Measurements from ENCODE around the gene ACTL6B. TPM values are rescaled to one million over a fixed set of nuclear protein-coding genes. Genes with fewer than 3 reads are reported as not detected.

Gene ACTL6B
- total and polyA plus RNA-seq, 8 donors: 0.23 to 7.7 (median 0.62) TPM

GRCh38 chr7:100612730-100613390, 43.4 kb downstream of the ACTL6B start:
- FAIRE-seq (no peak), DNase-seq (peak in 3 of 6 donors; percentile 46 to 82 (median 47)), ATAC-seq (peak in 3 of 4 donors; percentile 2 to 4 (median 2))
- no peaks in the 10 kb centered on the region for H3K36me3 ChIP-seq
- peak overlapping the region; percentile 70 to 80 (median 74) for H3K4me3 ChIP-seq
- TF ChIP-seq CTCF (IDR thresholded peaks at IDR 0.05): no peak
- intact Hi-C loops (cut with DNase I): no loop called here
- peak overlapping the region in 3 of 4 donors; percentile 91 to 97 (median 94) for H3K27ac ChIP-seq
- peaks cover 0 to 5% (median 0%) of the 10 kb centered on the region in 3 donors for H3K4me1 ChIP-seq
- no peaks in the 10 kb centered on the region for H3K27me3 ChIP-seq
- 2 to 3% methylated on average over 29 of the region's 29 CpGs for WGBS, 2 donors
- no peaks in the 10 kb centered on the region for H3K9me3 ChIP-seq

- intact Hi-C loops (cut with DNase I): no loop called here
- peak; percentile 98 to 99 (median 99) for DNase-seq
- H3K4me1 ChIP-seq: peaks cover 0 to 5% (median 0%) of the 10 kb centered on the region in 3 donors
- FAIRE-seq: peak; percentile 98
- no peaks in the 10 kb centered on the region for H3K36me3 ChIP-seq
- 0 to 1% methylated on average over 55 to 61 of the region's 61 CpGs for WGBS, 2 donors
- H3K27me3 ChIP-seq: no peaks in the 10 kb centered on the region
- TF ChIP-seq CTCF (IDR thresholded peaks at IDR 0.05): no peak
- no peaks in the 10 kb centered on the region for H3K9me3 ChIP-seq
- H3K27ac ChIP-seq: peak within 1 kb of the TSS; percentile 91 to 99 (median 96)
- ATAC-seq: peak; percentile 95 to 98 (median 96)
- peak within 1 kb of the TSS; percentile 70 to 80 (median 74) for H3K4me3 ChIP-seq
Observed at GRCh38 chr7:100611983-100612729, 44.1 kb downstream of the ACTL6B start, which contains the start of gene MOSPD3. Gene MOSPD3 (plus strand): TSS chr7:100612540. CDS start chr7:100612792, 252 bp downstream.

- H3K27ac ChIP-seq: no peak overlapping the region
- H3K36me3 ChIP-seq: no peaks in the 10 kb centered on the region
- TF ChIP-seq CTCF (IDR thresholded peaks at IDR 0.05): no peak
- peaks cover 0 to 5% (median 0%) of the 10 kb centered on the region in 3 donors for H3K4me1 ChIP-seq
- no peaks in the 10 kb centered on the region for H3K9me3 ChIP-seq
- 80 to 95% methylated on average over 5 of the region's 5 CpGs for WGBS, 2 donors
- H3K27me3 ChIP-seq: no peaks in the 10 kb centered on the region
- no peak for DNase-seq
- no peak for FAIRE-seq
- H3K4me3 ChIP-seq: no peak overlapping the region
- intact Hi-C loops (cut with DNase I): no loop called here
- no peak for ATAC-seq
Observed at GRCh38 chr7:100609958-100610357, 46.3 kb downstream of the ACTL6B start.

GRCh38 chr7:100607111-100607510, 49.1 kb downstream of the ACTL6B start:
- no peaks in the 10 kb centered on the region for H3K27me3 ChIP-seq
- H3K9me3 ChIP-seq: no peaks in the 10 kb centered on the region
- no peak overlapping the region for H3K27ac ChIP-seq
- no peaks in the 10 kb centered on the region for H3K36me3 ChIP-seq
- ATAC-seq: no peak
- WGBS, 2 donors: 88 to 94% methylated on average over 8 of the region's 8 CpGs
- TF ChIP-seq CTCF (IDR thresholded peaks at IDR 0.05): no peak
- H3K4me3 ChIP-seq: no peak overlapping the region
- DNase-seq: no peak
- FAIRE-seq: no peak
- intact Hi-C loops (cut with DNase I): no loop called here
- peaks cover 0 to 3% (median 0%) of the 10 kb centered on the region in 3 donors for H3K4me1 ChIP-seq
